ENCODE results near the gene CNOT1.

DNA sequence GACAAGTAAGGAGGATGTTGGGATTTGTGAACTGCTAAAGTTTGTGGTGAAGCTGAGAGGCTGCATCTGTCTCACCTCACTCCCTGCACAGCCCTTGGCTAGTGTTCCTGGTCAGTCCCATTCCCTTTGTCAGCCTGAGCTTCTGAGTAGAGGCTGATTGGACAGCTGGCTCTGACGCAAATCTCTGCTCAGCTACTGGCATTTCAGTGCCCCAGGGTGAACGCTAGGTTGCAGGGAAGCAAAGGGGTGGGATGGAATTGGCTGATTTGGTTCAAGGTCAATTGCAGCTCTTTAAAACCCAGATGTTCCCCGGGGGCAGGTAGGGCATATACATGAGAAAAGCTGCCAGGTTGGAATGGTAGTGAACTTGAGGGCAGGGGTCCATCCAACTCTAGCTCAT, 23.1 kb upstream of the CNOT1 start:
- TF ChIP-seq, protein P1, sequence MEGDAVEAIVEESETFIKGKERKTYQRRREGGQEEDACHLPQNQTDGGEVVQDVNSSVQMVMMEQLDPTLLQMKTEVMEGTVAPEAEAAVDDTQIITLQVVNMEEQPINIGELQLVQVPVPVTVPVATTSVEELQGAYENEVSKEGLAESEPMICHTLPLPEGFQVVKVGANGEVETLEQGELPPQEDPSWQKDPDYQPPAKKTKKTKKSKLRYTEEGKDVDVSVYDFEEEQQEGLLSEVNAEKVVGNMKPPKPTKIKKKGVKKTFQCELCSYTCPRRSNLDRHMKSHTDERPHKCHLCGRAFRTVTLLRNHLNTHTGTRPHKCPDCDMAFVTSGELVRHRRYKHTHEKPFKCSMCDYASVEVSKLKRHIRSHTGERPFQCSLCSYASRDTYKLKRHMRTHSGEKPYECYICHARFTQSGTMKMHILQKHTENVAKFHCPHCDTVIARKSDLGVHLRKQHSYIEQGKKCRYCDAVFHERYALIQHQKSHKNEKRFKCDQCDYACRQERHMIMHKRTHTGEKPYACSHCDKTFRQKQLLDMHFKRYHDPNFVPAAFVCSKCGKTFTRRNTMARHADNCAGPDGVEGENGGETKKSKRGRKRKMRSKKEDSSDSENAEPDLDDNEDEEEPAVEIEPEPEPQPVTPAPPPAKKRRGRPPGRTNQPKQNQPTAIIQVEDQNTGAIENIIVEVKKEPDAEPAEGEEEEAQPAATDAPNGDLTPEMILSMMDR (IDR thresholded peaks at IDR 0.05; ENCODE audit: low read length), result no peak
- no peak for TF ChIP-seq EZH2 (IDR thresholded peaks at IDR 0.05; ENCODE audit: borderline replicate concordance, low read length)

Measured in OCI-LY1 (cell line).